ENCODE results near the gene RAB11FIP4. TPM values are rescaled to one million over a fixed set of nuclear protein-coding genes. Genes with fewer than 3 reads are reported as not detected.
"Not testable (repeated sequence)": the region's sequence is repeated elsewhere in the genome, so short reads cannot be mapped to it uniquely, and the experiment has no call there.

RAB11FIP4 gene
- total and polyA plus RNA-seq, 7 experiments from 2014 or later: 16.1 to 82.4 (median 55.1) TPM

GRCh38 chr17:31434727-31435050 is 43.2 kb downstream of the RAB11FIP4 start:
- peaks cover 0 to 3% (median 0%) of the 10 kb centered on the region in 11 donors for H3K9me3 Mint-ChIP-seq
- H3K27ac Mint-ChIP-seq: no peak overlapping the region
- peaks cover 5 to 23% (median 18%) of the 10 kb centered on the region in 7 donors for H3K4me1 Mint-ChIP-seq
- H3K4me3 ChIP-seq (ENCODE audit: low read length): no peak overlapping the region
- ATAC-seq (no peak), DNase-seq (no peak)
- ChIA-PET CTCF (interaction anchor here (0.9 to 1.9 kb wide), 4 partner anchors 88 to 408 kb away, joined by 3 to 12 read pairs (median 4); no protein-coding TSS in a partner anchor), POLR2A (no interaction called here)
- H3K9me3 ChIP-seq (ENCODE audit: control insufficient read depth in 2 of 3, low read length in 3 of 3): no peaks in the 10 kb centered on the region
- peaks cover 0 to 29% (median 9%) of the 10 kb centered on the region in 5 donors for H3K27me3 Mint-ChIP-seq
- H3K27me3 ChIP-seq (ENCODE audit: control insufficient read depth in 2 of 2, insufficient read depth in 2 of 2, low read length in 2 of 2): no peaks in the 10 kb centered on the region
- intact Hi-C loops (cut with micrococcal nuclease): loop anchor here in 1 of 2 donors (5.0 kb wide), 1 partner anchor 53 kb away; no protein-coding TSS in a partner anchor
- H3K4me3 Mint-ChIP-seq: no peak overlapping the region
- H3K27ac ChIP-seq (ENCODE audit: low read depth, low read length): no peak overlapping the region
- no peaks in the 10 kb centered on the region for H3K36me3 ChIP-seq (ENCODE audit: control insufficient read depth in 2 of 3, insufficient read depth in 3 of 3, low read length in 3 of 3)
- peaks cover 10 to 13% of the 10 kb centered on the region in 2 donors for H3K4me1 ChIP-seq (ENCODE audit: control insufficient read depth in 2 of 2, insufficient read depth in 2 of 2, low read length in 2 of 2)
- H3K36me3 Mint-ChIP-seq: no peaks in the 10 kb centered on the region

- no peak overlapping the region for H3K27ac ChIP-seq (ENCODE audit: low read depth, low read length)
- H3K9me3 ChIP-seq (ENCODE audit: control insufficient read depth in 2 of 3, low read length in 3 of 3): no peaks in the 10 kb centered on the region
- no peak for DNase-seq
- CTCF ChIA-PET: interaction anchor here (0.9 to 1.9 kb wide), 3 partner anchors 90 to 407 kb away, joined by 3 to 12 read pairs (median 4); no protein-coding TSS in a partner anchor
- H3K36me3 ChIP-seq (ENCODE audit: control insufficient read depth in 2 of 3, insufficient read depth in 3 of 3, low read length in 3 of 3): no peaks in the 10 kb centered on the region
- H3K9me3 Mint-ChIP-seq: peaks cover 0 to 2% (median 0%) of the 10 kb centered on the region in 11 donors
- POLR2A ChIA-PET: no interaction called here
- no peak overlapping the region for H3K4me3 Mint-ChIP-seq
- intact Hi-C loops (cut with micrococcal nuclease): loop anchor here in 1 of 2 donors (5.0 kb wide), 1 partner anchor 52 kb away; no protein-coding TSS in a partner anchor
- H3K4me3 ChIP-seq (ENCODE audit: low read length): no peak overlapping the region
- peaks cover 10 to 13% of the 10 kb centered on the region in 2 donors for H3K4me1 ChIP-seq (ENCODE audit: control insufficient read depth in 2 of 2, insufficient read depth in 2 of 2, low read length in 2 of 2)
- no peaks in the 10 kb centered on the region for H3K27me3 ChIP-seq (ENCODE audit: control insufficient read depth in 2 of 2, insufficient read depth in 2 of 2, low read length in 2 of 2)
- H3K27ac Mint-ChIP-seq: no peak overlapping the region
- peaks cover 0 to 24% (median 3%) of the 10 kb centered on the region in 5 donors for H3K27me3 Mint-ChIP-seq
- no peaks in the 10 kb centered on the region for H3K36me3 Mint-ChIP-seq
- no peak for ATAC-seq
- peaks cover 5 to 22% (median 18%) of the 10 kb centered on the region in 7 donors for H3K4me1 Mint-ChIP-seq
These were observed 44.1 kb downstream of the RAB11FIP4 start for GRCh38 chr17:31435581-31435980.

DNA sequence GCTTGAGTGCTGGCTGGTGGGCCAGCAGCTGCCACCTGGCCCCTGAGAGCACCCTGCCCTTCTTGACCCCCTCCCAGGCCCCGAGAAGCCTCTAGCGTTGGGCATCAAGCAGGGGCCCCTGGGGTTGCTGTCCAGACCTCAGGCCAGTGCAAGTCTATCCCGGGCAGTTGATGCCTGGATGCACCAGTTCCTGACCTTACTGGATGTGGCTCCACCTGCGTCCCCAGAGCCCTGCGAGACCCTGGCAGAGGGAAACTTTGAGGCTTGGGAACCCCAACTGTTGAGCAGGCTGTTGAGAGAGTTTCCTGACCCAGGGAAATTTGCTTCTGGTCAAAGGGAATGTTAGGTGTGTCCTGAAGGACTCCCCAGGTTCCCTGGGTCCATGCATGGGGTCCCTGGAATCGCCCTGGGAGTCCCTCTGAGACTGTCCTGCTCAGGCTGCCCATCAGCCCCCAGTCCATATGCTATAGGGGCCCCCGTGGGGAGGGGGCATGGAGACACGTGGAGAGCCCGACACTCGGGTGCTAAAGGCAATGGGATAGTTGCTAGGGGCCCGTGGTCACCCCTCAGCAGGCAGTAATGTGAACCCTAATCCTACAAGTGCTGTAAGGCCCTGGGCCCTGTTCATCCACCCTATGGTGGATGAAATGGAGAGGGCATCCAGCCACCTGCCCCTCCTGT is 46.4 kb downstream of the RAB11FIP4 start:
- no peaks in the 10 kb centered on the region for H3K36me3 ChIP-seq (ENCODE audit: control insufficient read depth in 2 of 3, insufficient read depth in 3 of 3, low read length in 3 of 3)
- POLR2A ChIA-PET: interaction anchor here (0.8 to 1.2 kb wide), 3 partner anchors 52 to 84 kb away, joined by 3 to 5 read pairs (median 4); no protein-coding TSS in a partner anchor
- peaks cover 0 to 17% (median 15%) of the 10 kb centered on the region in 7 donors for H3K4me1 Mint-ChIP-seq

DNA sequence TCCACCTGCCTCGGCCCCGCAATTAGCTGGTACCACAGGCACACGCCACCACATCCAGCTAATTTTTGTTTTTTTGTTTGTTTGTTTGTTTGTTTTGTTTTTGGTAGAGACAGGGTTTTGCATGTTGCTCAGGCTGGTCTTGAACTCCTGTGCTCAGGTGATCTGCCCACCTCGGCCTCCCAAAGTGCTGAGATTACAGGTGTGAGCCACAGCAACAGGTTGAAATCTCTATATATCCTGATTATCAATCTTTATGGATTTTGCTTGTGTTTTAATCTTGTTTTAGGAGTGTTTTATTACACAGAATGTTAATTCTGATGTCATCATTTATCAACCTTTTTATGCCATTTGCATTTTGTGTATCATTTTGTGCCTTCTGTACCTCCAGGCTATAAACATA is 48.2 kb downstream of the RAB11FIP4 start:
- ChIA-PET CTCF (interaction anchor here (1.2 to 1.7 kb wide), 4 partner anchors 70 to 401 kb away, joined by 3 to 6 read pairs (median 4); no protein-coding TSS in a partner anchor), POLR2A (interaction anchor here (1.3 to 2.3 kb wide), 2 partner anchors 48 to 69 kb away, joined by 3 to 10 read pairs; no protein-coding TSS in a partner anchor)

More for the DNA sequence above, 46.4 kb downstream of the RAB11FIP4 start:
- intact Hi-C loops (cut with micrococcal nuclease): loop anchor here (1.0 to 5.0 kb wide), 6 partner anchors 47 to 404 kb away; partner anchors contain the start of gene RAB11FIP4 (in 1 of the 2)
- Mint-ChIP-seq H3K9me3 (peaks cover 0 to 2% (median 0%) of the 10 kb centered on the region in 11 donors), H3K27ac (no peak overlapping the region), H3K36me3 (no peaks in the 10 kb centered on the region), H3K27me3 (peaks cover 0 to 13% (median 0%) of the 10 kb centered on the region in 5 donors), H3K4me3 (no peak overlapping the region)
- Histone ChIP-seq H3K27me3 (ENCODE audit: control insufficient read depth in 2 of 2, insufficient read depth in 2 of 2, low read length in 2 of 2) (no peaks in the 10 kb centered on the region), H3K4me3 (ENCODE audit: low read length) (no peak overlapping the region), H3K9me3 (ENCODE audit: control insufficient read depth in 2 of 3, low read length in 3 of 3) (no peaks in the 10 kb centered on the region), H3K4me1 (ENCODE audit: control insufficient read depth in 2 of 2, insufficient read depth in 2 of 2, low read length in 2 of 2) (peaks cover 8% of the 10 kb centered on the region in 2 donors), H3K27ac (ENCODE audit: low read depth, low read length) (no peak overlapping the region)
- DNase-seq (no peak), ATAC-seq (no peak)
- CTCF ChIA-PET: interaction anchor here (0.6 to 1.7 kb wide), 7 partner anchors 13 to 405 kb away, joined by 3 to 20 read pairs (median 3); no protein-coding TSS in a partner anchor

GRCh38 chr17:31442276-31442675 is 50.8 kb downstream of the RAB11FIP4 start:
- H3K27me3 Mint-ChIP-seq: peaks cover 0 to 2% (median 0%) of the 10 kb centered on the region in 5 donors
- H3K27me3 ChIP-seq (ENCODE audit: control insufficient read depth in 2 of 2, insufficient read depth in 2 of 2, low read length in 2 of 2): no peaks in the 10 kb centered on the region
- peaks cover 0 to 1% (median 0%) of the 10 kb centered on the region in 11 donors for H3K9me3 Mint-ChIP-seq
- no peak overlapping the region for H3K4me3 ChIP-seq (ENCODE audit: low read length)
- intact Hi-C loops (cut with micrococcal nuclease): no loop called here
- no peaks in the 10 kb centered on the region for H3K9me3 ChIP-seq (ENCODE audit: control insufficient read depth in 2 of 3, low read length in 3 of 3)
- H3K36me3 ChIP-seq (ENCODE audit: control insufficient read depth in 2 of 3, insufficient read depth in 3 of 3, low read length in 3 of 3): no peaks in the 10 kb centered on the region
- ChIA-PET POLR2A (no interaction called here), CTCF (no interaction called here)
- no peak overlapping the region for H3K4me3 Mint-ChIP-seq
- no peak overlapping the region for H3K27ac Mint-ChIP-seq
- H3K4me1 Mint-ChIP-seq: peaks cover 0 to 4% (median 0%) of the 10 kb centered on the region in 7 donors
- ATAC-seq (no peak), DNase-seq (no peak)
- H3K4me1 ChIP-seq (ENCODE audit: control insufficient read depth in 2 of 2, insufficient read depth in 2 of 2, low read length in 2 of 2): no peaks in the 10 kb centered on the region
- no peaks in the 10 kb centered on the region for H3K36me3 Mint-ChIP-seq
- H3K27ac ChIP-seq (ENCODE audit: low read depth, low read length): no peak overlapping the region

More for the DNA sequence above, 48.2 kb downstream of the RAB11FIP4 start:
- Histone ChIP-seq H3K36me3 (ENCODE audit: control insufficient read depth in 2 of 3, insufficient read depth in 3 of 3, low read length in 3 of 3) (no peaks in the 10 kb centered on the region), H3K27ac (ENCODE audit: low read depth, low read length) (no peak overlapping the region), H3K27me3 (ENCODE audit: control insufficient read depth in 2 of 2, insufficient read depth in 2 of 2, low read length in 2 of 2) (no peaks in the 10 kb centered on the region), H3K9me3 (ENCODE audit: control insufficient read depth in 2 of 3, low read length in 3 of 3) (no peaks in the 10 kb centered on the region), H3K4me1 (ENCODE audit: control insufficient read depth in 2 of 2, insufficient read depth in 2 of 2, low read length in 2 of 2) (no peaks in the 10 kb centered on the region), H3K4me3 (ENCODE audit: low read length) (no peak overlapping the region)
- Mint-ChIP-seq H3K9me3 (peaks cover 0 to 3% (median 0%) of the 10 kb centered on the region in 11 donors), H3K27ac (peak overlapping the region in 1 of 9 donors; percentile 61), H3K4me3 (no peak overlapping the region), H3K4me1 (peaks cover 0 to 7% (median 0%) of the 10 kb centered on the region in 7 donors), H3K27me3 (peaks cover 0 to 3% (median 0%) of the 10 kb centered on the region in 5 donors), H3K36me3 (no peaks in the 10 kb centered on the region)
- DNase-seq: no peak
- no peak for ATAC-seq
- intact Hi-C loops (cut with micrococcal nuclease): loop anchor here in 1 of 2 donors (5.0 kb wide), 1 partner anchor 48 kb away; no protein-coding TSS in a partner anchor

DNA sequence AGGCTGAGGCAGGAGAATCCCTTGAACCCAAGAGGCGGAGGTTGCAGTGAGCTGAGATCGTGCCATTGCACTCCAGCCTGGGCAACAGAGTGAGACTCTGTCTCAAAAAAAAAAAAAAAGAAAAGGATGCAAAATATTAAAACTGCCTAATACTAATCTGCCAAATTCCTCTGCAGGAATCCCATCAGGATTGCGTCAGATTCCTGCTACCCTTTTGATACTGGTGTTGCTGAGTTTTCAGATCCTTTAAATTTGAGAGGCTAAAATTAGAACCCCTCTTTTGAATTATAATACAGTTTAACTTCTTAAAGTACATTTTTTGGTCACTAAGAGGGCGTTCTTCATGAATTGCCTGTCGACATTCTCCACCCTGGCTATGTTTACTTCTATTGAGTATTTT is 51.4 kb downstream of the RAB11FIP4 start:
- POLR2A ChIA-PET; H3K4me1 ChIP-seq (ENCODE audit: control insufficient read depth in 2 of 2, insufficient read depth in 2 of 2, low read length in 2 of 2); H3K27me3 ChIP-seq (ENCODE audit: control insufficient read depth in 2 of 2, insufficient read depth in 2 of 2, low read length in 2 of 2); H3K9me3 ChIP-seq (ENCODE audit: control insufficient read depth in 2 of 3, low read length in 3 of 3); H3K4me1 Mint-ChIP-seq; DNase-seq; H3K9me3 Mint-ChIP-seq; H3K27me3 Mint-ChIP-seq; ATAC-seq; H3K4me3 ChIP-seq (ENCODE audit: low read length); CTCF ChIA-PET; H3K36me3 Mint-ChIP-seq; H3K27ac Mint-ChIP-seq; intact Hi-C loops (cut with micrococcal nuclease); H3K36me3 ChIP-seq (ENCODE audit: control insufficient read depth in 2 of 3, insufficient read depth in 3 of 3, low read length in 3 of 3); H3K4me3 Mint-ChIP-seq; H3K27ac ChIP-seq (ENCODE audit: low read depth, low read length): not testable (repeated sequence)
